Measurements from ENCODE around the gene SFTPA2. TPM values are rescaled to one million over a fixed set of nuclear protein-coding genes. Genes with fewer than 3 reads are reported as not detected.
"Not testable (repeated sequence)": the region's sequence is repeated elsewhere in the genome, so short reads cannot be mapped to it uniquely, and the experiment has no call there.

Gene SFTPA2
- total RNA-seq, 1 experiment from 2014 or later, result not detected

DNA sequence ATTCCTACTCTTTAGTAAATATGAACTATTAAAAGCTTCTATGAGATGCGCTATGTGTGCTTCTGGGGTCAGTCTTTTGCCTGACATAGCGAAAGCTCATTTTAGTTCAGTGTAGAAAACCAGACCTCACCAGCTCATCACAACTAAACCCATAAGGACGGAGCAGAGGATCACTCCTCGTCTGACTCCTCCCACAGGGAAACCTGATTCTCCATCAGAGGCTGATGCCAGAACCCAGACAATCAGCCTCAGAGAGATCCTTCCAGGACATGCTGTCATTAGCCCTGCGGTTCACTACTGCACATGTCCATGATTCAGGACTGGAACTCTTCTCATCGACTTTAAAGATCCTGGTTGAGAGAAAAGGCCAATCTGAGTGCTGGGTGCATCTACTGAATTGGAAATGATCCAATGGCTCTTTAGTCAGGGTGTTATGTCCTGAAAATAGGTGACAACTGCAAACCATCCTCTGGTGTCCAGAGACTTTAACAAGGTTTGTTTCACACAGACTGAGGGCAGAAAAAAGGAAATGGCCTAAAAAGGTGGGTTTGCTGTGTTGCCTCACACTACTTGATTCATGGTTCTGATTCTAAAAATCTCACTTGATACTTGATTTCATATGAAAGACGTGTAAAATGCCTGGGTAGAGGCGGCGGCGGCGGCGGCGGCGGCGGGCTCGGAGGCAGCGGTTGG, 48.2 kb downstream of the SFTPA2 start, which contains the start of gene EIF5AL1:
Gene EIF5AL1, plus strand, starts transcription at position 643 of the 693 bp plus-strand sequence. CDS start 117 bp downstream, outside the sequence.
- DNase-seq (ENCODE audit: low read depth), result not testable (repeated sequence)

DNA sequence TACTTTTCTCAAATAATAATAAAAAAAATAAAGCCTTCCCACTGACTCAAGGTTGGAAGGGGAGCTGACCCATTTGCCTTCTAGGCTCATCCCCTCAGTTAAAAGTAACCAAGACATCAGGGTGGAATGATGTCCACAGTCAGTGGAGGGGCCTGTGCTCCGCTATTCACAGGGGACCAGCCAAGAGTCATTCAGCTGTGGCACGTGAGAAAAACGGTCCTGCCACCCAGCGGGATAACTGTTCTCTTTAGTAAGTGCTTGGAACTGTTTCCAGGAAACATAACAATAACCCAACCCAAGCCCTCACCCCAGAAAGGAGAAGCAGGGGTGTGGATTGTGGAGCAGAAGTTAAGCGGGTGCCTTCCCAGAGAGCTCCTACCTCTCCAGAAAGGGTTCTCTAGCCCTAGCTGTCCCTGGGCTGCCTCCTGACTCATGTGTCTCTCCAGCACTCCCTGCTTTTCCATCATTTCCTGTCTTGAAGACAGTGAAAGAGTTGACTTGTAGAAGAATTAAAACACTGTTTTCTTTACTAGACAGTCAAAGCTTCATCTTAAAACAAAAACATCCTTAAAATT, 50.2 kb downstream of the SFTPA2 start:
- DNase-seq (ENCODE audit: low read depth), result not testable (repeated sequence)

DNA sequence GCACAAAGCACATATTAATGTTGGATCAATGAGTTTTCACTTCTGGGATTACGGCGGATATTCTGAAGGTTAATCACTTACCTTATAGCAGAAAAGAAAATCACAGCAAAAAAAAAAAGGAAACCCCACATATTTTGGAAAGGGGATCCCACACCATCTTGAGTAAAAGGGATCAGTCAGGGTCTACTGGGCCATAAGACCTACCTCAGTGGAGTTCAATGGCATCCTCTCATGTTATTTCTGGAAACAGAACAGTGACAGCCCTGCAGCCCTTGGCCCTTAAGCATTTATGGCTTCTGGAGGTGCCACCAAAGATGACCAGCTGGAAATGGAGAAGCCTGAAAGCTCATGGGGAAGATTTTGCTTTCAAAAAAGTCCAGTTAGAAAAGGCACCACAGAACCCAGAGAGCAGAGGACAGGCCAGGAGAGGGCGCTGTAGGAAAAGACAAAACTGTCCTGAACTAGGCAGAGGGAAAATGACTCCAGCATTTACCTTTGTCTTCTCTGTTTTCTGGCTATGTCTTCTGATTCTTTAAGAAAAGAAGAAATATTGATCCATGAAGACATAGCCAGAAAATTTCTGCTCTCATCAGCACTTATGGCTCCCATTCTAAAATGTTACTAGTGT, 50.8 kb downstream of the SFTPA2 start:
- DNase-seq (ENCODE audit: low read depth), result not testable (repeated sequence)

DNA sequence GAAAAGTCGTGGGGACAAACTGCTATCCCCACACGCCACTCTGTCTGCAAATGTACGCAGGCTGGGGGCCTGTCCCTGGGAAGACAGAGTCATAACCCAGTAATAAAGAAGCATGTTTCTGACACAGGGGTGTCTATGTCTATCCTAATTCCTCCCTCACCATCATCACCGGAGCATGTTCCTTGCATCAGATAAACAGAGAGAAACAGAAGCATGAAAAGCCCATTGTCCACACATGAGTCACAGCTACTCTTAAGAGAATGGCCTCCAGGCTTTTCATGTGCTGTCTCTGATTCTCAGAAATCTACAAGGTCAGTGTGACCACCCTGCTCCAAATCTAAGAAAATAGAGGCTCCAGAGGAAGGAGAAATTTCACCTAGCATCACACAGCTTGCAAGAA, 52.0 kb downstream of the SFTPA2 start:
- not testable (repeated sequence) for DNase-seq (ENCODE audit: low read depth)

DNA sequence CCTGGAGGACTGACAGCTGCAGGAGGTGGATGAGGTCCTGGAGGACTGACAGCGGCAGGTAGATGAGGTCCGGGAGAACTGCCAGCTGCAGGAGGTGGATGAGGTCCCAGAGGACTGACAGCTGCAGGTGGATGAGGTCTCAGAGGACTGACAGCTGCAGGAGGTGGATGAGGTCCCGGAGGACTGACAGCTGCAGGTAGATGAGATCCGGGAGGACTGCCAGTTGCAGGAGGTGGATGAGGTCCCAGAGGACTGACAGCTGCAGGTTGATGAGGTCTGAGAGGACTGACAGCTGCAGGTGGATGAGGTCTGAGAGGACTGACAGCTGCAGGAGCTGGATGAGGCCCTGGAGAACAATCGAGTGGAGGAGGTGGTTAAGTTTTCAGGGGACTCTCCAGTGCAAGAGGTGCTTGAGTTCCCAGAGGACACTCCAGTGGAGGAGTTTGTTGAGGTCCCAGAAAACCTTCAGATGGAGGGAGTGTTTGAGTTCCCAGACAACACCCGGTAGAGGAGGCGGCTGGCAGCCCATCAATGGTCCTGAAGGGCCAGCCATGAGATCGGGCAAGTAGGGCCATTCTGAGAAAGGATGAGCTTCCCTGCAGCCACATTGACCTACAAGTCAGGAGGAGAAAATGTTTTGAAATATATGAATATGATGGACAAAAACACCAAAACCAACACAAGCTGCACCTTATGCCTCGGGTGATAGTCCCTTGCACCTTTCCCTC, 52.6 kb downstream of the SFTPA2 start:
- peak; percentile 75 for DNase-seq (ENCODE audit: low read depth)

Other genes starting within 250 kb of the SFTPA2 start
- 37.6 and 43.8 TPM in 2 replicates for gene PPIF, start 212.9 kb downstream of the SFTPA2 start, total RNA-seq (2014; rRNA removed)
- 15.1 and 17.7 TPM in 2 replicates for gene ZCCHC24, start 114.8 kb downstream of the SFTPA2 start, total RNA-seq (2014; rRNA removed)
- gene EIF5AL1, start 47.9 kb downstream of the SFTPA2 start, total RNA-seq (2014; rRNA removed), result 0.45 and 0.63 TPM in 2 replicates
- not detected in 2 replicates for gene SFTPA1, start 50.5 kb upstream of the SFTPA2 start, total RNA-seq (2014; rRNA removed)
- 0.34 and 0.58 TPM in 2 replicates for gene NUTM2B, start 142.8 kb upstream of the SFTPA2 start, total RNA-seq (2014; rRNA removed)